GM12878 (cell line): ENCODE results near the gene ETV6.

Experiments
- BACH1 ChIP-seq: fragments of 450-650 bp; IDR thresholded peaks from 2 replicates; pipeline ENCODE4 v1.6.1; 2017; ENCODE audit warnings: mild to moderate bottlenecking, borderline replicate concordance
- CEBPZ ChIP-seq: fragments of 150-350 bp; IDR thresholded peaks from 2 replicates; pipeline ENCODE4 v1.6.1; 2016; ENCODE audit warnings: low read depth, low read length
- CHD4 ChIP-seq: fragments of 200-600 bp; sonication (generic); IDR thresholded peaks from 2 replicates; pipeline ENCODE4 v1.6.1; 2016; ENCODE audit warnings: mild to moderate bottlenecking
- CREB1 ChIP-seq: IDR thresholded peaks from 2 replicates; pipeline ENCODE4 v1.6.1; 2012; ENCODE audit warnings: low read depth, mild to moderate bottlenecking, inconsistent platforms
- DPF2 ChIP-seq: fragments of 450-650 bp; IDR thresholded peaks from 2 replicates; pipeline ENCODE4 v1.6.1; 2017; ENCODE audit warnings: mild to moderate bottlenecking
- IRF3 ChIP-seq: fragments of 450-650 bp; IDR thresholded peaks from 2 replicates; pipeline ENCODE4 v1.6.1; 2014; ENCODE audit warnings: mild to moderate bottlenecking
- ZNF622 ChIP-seq: fragments of 450-650 bp; IDR thresholded peaks from 2 replicates; pipeline ENCODE4 v1.6.1; 2017; ENCODE audit warnings: mild to moderate bottlenecking, inconsistent platforms
- TF ChIP-seq, protein P1 (sequence below), 3 experiments: IDR thresholded peaks in 2 of 3; conservative IDR thresholded peaks in 1 of 3; 2 replicates each; pipeline ENCODE4 v1.5.1; 2011; ENCODE audit warnings: low read depth in 3 of 3, low read length in 3 of 3, mild to moderate bottlenecking in 3 of 3, control low read depth in 2 of 3, moderate library complexity in 2 of 3, inconsistent platforms in 1 of 3, mixed read lengths in 1 of 3; ENCODE audit not compliant: control insufficient read depth in 2 of 3, insufficient read depth in 1 of 3; ENCODE audit errors: extremely low read depth in 1 of 3
- TF ChIP-seq, protein P2 (sequence below): IDR thresholded peaks from 2 replicates; pipeline ENCODE4 v1.6.1; 2012; ENCODE audit warnings: mild to moderate bottlenecking, low read depth, low read length
- TF ChIP-seq, protein P3 (sequence below): IDR thresholded peaks from 2 replicates; pipeline ENCODE4 v1.6.1; 2012; ENCODE audit warnings: low read length, inconsistent platforms

- TF ChIP-seq, protein P1, sequence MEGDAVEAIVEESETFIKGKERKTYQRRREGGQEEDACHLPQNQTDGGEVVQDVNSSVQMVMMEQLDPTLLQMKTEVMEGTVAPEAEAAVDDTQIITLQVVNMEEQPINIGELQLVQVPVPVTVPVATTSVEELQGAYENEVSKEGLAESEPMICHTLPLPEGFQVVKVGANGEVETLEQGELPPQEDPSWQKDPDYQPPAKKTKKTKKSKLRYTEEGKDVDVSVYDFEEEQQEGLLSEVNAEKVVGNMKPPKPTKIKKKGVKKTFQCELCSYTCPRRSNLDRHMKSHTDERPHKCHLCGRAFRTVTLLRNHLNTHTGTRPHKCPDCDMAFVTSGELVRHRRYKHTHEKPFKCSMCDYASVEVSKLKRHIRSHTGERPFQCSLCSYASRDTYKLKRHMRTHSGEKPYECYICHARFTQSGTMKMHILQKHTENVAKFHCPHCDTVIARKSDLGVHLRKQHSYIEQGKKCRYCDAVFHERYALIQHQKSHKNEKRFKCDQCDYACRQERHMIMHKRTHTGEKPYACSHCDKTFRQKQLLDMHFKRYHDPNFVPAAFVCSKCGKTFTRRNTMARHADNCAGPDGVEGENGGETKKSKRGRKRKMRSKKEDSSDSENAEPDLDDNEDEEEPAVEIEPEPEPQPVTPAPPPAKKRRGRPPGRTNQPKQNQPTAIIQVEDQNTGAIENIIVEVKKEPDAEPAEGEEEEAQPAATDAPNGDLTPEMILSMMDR (IDR thresholded peaks at IDR 0.05 in 2 of 3, conservative IDR thresholded peaks at IDR 0.05 in 1 of 3; ENCODE audit: control insufficient read depth in 2 of 3, extremely low read depth in 1 of 3, insufficient read depth in 1 of 3, low read depth in 3 of 3, low read length in 3 of 3): no peak
- TF ChIP-seq CEBPZ (no peak), CHD4 (no peak), BACH1 (peak; percentile 21; the same call in 1 of the 2 replicates), ZNF622 (no peak), IRF3 (no peak), CREB1 (no peak), DPF2 (no peak)
- TF ChIP-seq, protein P2, sequence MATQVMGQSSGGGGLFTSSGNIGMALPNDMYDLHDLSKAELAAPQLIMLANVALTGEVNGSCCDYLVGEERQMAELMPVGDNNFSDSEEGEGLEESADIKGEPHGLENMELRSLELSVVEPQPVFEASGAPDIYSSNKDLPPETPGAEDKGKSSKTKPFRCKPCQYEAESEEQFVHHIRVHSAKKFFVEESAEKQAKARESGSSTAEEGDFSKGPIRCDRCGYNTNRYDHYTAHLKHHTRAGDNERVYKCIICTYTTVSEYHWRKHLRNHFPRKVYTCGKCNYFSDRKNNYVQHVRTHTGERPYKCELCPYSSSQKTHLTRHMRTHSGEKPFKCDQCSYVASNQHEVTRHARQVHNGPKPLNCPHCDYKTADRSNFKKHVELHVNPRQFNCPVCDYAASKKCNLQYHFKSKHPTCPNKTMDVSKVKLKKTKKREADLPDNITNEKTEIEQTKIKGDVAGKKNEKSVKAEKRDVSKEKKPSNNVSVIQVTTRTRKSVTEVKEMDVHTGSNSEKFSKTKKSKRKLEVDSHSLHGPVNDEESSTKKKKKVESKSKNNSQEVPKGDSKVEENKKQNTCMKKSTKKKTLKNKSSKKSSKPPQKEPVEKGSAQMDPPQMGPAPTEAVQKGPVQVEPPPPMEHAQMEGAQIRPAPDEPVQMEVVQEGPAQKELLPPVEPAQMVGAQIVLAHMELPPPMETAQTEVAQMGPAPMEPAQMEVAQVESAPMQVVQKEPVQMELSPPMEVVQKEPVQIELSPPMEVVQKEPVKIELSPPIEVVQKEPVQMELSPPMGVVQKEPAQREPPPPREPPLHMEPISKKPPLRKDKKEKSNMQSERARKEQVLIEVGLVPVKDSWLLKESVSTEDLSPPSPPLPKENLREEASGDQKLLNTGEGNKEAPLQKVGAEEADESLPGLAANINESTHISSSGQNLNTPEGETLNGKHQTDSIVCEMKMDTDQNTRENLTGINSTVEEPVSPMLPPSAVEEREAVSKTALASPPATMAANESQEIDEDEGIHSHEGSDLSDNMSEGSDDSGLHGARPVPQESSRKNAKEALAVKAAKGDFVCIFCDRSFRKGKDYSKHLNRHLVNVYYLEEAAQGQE: no peak
- TF ChIP-seq, protein P3, sequence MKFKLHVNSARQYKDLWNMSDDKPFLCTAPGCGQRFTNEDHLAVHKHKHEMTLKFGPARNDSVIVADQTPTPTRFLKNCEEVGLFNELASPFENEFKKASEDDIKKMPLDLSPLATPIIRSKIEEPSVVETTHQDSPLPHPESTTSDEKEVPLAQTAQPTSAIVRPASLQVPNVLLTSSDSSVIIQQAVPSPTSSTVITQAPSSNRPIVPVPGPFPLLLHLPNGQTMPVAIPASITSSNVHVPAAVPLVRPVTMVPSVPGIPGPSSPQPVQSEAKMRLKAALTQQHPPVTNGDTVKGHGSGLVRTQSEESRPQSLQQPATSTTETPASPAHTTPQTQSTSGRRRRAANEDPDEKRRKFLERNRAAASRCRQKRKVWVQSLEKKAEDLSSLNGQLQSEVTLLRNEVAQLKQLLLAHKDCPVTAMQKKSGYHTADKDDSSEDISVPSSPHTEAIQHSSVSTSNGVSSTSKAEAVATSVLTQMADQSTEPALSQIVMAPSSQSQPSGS: no peak
Measured at GRCh38 chr12:11759899-11760298, 110.4 kb downstream of the ETV6 start.
